Measurements from ENCODE around the gene CRYBB3.
"Not testable (repeated sequence)": the region's sequence is repeated elsewhere in the genome, so short reads cannot be mapped to it uniquely, and the experiment has no call there.

Gene CRYBB3

DNA sequence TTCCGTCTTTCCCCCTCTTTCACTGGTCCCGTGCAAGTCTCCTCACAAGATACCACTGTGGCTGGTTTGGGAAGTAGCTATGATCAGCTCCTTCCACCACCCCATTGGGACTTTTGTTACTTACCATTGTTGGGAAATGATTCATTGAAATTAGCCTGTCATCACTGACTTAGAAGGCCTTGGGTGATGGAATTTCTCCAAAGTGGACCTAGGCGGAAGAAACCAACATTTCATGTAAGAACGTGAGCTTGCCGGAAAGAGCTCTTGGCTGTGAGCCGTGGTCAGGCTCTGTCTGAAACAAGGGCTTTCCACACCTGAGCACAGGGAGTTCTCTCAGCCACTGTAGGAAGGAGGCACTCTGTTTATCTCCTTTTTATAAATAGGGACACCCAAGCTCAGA, 23.5 kb upstream of the CRYBB3 start:
- DNase-seq: no peak

DNA sequence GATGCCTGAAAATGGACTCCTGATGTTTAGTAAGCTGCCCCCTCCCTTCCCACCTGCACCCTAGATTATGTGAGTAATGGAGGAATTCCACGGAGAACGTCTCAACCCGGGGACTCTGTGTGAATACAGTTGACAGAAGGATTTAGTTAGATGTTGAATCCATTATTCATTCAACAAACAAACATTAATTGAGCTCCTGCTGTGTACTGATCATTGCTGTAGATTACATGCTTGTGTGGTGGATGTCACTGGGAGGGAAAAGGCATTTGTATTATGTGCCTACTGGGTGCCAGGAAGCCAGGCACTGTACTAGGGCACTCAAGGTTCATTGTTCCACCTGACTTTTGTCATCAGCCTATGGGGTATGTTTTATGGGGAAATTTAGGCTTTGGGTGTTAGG, 22.9 kb upstream of the CRYBB3 start:
- no peak for DNase-seq

DNA sequence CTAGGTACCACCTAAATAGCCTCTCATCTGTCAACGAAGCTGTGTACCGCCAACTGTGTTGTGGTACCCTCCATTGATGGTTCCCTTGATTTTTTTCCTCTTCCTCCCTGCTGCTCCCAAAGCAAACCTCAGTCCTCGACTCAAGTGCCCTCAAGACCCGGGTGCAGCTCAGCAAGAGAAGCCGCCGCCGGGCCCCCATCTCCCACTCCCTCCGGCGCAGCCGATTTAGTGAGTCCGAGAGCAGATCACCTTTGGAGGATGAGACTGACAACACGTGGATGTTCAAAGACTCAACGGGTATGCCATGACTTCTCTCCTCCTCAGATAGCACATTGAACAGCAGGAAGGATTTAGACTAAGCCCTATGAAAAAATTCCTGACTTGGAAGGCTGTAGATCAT, 22.4 kb upstream of the CRYBB3 start:
- DNase-seq: no peak

- DNase-seq: no peak
Observed at GRCh38 chr22:25177895-25178294, 21.8 kb upstream of the CRYBB3 start.

- not testable (repeated sequence) for DNase-seq
Observed at GRCh38 chr22:25178348-25178747, 21.3 kb upstream of the CRYBB3 start.

GRCh38 chr22:25178869-25179631, 20.6 kb upstream of the CRYBB3 start:
- not testable (repeated sequence) for DNase-seq

- DNase-seq: no peak
Observed at GRCh38 chr22:25182131-25183110, 17.2 kb upstream of the CRYBB3 start.

DNA sequence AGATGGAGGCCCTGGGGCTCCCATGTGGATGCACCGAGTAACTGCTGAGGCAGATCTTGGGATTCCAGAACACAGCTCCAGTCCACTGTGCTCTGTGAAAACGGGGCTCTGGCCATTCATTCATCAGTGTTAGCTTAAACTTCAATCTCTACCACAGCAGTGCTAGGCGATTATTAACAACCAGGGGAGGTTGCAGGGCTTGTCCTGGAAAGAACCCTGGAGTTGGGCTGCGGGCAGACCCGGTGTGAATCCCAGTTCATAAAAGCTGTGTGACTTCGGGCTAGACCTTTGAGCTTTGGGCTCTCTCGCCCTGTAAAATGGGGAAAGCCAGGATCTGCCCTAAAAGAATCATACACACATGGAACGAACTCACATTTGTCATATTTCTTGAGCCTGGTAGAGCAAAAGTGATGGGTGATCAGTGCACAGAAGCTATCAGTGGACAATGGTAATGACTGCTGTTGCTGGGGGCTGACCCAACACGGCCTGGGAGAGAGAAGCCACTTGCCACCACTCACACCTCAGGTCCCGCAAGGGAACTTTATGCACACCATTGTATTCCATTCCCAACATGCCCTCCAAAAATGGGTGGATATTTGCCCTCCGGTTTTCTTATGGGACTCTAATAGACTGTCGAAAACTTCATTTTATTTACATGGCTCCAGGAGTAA, 15.6 kb upstream of the CRYBB3 start:
- no peak for DNase-seq

DNA sequence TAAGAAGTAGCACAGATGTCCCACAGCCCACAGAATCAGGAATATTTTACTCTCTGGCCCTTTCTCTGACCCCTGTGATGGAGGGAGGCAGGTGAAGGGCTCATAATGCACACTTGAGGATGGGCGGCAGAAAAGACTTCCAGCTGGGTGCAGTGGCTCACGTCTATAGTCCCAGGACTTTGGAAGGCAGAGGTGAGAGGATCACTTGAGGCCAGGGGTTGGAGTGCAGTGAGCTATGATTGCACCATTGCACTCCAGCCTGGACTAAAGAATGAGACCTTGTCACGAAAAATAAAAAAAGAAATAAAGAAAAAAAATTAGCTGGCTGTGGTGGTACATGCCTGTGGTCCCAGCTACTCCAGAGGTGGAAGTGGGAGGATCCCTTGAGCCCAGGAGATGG, 13.5 kb upstream of the CRYBB3 start:
- no peak for DNase-seq

DNA sequence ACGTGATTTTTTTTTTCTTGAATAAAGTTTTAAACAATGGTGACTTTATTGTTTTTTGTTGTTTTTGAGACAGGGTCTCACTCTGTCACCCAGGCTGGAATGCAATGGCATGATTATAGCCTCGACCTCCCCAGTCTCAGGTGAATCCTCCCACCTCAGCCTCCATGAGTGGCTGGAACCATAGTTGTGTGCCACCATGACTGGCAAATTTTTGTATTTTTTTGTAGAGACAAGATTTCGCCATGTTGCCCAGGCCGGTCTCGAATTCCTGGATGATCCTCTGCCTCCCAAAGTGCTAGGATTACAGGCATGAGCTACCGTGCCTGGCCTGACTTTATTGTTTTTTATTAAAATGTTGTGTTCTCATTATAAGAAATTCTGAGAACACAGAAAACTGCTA, 12.2 kb upstream of the CRYBB3 start:
- no peak for DNase-seq

- no peak for DNase-seq
Observed at GRCh38 chr22:25192406-25192805, 7.3 kb upstream of the CRYBB3 start.

DNA sequence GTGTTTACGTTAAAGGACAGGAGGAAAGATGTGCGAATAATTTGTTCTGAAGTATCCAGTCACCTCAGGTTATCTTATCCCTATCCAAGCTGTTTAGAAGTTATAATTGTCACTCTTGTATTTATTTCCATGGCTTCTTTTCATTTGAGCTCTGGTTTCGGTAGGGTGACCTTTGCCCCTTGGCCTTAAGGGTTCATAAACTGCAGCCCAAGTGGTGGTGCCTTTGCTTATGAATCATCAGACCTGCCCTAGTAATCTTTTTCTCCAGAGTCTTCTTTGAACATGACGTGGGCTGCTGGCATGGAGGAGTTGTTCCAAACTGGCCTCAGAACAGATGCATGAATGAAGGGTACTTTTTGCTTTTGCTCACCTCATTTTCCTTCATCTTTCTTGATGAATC, 6.5 kb upstream of the CRYBB3 start:
- no peak for DNase-seq

- DNase-seq: no peak
Observed at GRCh38 chr22:25193548-25193947, 6.1 kb upstream of the CRYBB3 start.

DNA sequence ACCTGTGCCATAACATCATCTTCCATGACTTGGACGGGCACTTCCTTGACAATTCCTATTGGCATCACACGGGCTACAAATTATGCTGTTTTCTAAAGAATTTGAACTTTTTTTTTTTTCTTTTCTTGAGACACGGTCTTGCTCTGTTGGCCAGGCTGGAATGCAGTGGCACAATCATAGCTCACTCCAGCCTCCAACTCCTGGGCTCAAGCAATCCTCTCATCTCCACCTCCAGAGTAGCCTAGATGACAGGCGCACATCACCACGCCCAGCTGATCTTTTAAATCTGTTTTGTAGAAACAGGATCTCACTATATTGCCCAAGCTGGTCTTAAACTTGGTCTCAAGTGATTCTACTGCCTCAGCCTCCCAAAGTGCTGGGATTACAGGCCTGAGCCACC, 3.3 kb upstream of the CRYBB3 start:
- DNase-seq: no peak

DNA sequence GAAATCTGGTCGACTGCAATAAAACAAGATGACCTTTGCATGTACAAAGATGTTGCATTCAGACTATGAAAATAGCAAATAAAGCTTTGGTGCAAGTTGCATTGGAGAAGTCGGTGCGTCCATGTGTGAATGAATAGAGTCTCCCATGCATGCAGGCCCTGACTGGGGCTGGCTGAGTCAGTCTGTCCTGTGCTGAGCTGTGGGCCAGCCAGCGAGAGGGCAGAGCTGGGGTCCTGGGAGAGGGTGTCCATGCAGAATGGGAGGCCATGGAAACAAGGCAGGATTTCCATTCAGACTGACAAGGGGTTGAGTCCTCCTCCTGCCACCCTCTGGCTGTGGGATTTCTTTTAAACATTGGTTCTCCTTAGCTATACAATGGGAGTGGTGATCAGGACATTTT, 2.3 kb upstream of the CRYBB3 start:
- DNase-seq: no peak

DNA sequence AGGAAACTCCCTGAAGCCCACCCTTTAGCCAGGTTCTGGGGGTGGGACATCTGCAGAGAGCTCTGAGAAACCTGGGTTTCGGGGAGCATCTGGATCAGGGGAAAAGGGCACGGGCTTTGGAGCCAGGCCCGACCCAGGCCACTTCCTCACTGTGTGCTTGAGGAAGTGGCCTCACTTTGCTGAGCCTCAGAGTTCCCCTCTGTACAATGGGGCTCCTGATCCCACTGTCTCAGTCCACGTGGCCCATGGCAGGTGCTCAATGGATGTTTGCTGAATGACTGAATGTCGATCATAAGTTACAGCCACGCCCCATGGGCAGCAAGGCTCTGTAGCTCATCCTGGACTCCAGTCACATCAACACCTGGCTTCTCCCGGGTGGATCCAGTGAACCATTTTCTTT, 1.3 kb downstream of the CRYBB3 start:
- DNase-seq: no peak

DNA sequence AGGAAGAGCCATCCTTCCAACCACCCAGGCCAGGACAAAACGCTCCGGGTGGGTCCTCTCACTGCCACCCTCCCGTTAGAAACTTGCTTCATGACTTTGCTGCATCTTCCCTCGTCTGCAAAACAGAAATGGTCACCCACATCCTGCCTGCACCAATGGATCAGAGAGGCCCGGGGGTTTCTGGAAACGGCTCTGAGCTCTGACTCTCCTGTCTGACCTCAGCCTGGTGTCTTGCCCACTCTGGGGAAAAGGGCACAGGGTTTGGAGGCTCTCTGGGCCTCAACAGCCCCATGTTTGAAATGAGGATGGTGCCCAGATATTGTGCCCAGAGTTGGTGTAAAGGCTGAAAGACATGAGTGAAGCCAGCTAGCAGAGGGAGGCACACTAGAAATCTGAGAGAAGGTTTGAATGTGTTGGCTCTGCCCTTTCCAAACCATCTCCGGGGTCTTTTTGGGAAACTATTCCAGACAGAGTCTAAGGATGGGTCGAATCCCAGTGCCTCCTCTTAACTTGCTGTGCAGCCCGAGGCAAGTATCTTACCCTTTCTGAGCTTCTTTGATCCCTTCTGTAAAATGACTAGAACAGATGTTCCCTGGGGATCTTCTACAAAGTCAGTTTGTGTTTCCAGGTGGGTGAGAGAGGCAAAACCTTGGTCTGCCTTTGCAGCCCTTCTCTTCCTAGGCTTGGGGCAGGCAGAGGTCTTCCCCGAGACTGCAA, 2.1 kb downstream of the CRYBB3 start:
- DNase-seq: no peak

DNA sequence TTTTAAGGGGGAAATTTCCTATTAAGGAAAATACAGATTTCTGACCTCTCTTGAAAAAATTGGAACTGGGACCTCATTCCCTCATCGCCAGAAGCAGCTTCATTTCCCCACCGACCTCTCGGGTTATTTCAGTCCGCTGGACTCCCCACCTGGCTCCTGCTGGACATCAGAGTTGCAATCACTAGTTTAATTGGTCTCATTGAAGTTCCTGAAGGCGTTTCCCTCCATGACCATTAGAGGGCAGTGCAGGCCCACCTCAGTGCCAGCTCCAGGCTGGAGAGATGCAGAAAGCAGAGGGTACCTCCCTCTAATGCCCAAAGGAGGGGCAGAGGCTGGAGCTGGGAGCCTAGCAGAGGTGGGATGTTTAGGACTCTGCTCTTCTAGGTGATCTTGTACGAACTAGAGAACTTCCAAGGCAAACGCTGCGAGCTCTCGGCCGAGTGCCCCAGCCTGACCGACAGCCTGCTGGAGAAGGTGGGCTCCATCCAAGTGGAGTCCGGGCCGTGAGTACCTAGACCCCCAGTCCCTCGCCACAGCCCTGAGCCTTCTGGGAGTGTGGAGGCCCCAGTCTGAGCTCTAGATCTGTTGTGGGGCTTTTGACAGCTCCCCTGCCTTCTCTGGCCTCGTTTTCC, 2.7 kb downstream of the CRYBB3 start:
- DNase-seq: peak; percentile 72

DNA sequence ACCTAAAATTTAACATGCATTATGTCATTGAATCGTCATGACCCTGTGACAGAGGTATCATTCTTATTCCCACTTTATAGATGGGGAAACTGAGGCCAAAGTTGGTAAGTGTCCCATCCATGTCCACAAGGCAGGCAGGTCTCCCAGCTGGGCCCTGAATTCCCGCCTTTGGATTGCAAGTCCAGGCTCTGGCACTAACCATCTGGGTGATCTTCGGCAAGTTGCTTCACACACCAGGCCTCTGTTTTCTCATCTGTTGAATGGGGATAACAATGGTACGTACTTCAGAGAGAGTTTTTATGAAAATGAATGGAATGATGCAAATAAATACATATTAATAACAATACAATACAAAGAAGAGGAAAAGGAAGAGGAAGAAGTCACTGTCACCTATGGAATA, 3.4 kb downstream of the CRYBB3 start:
- DNase-seq: no peak

DNA sequence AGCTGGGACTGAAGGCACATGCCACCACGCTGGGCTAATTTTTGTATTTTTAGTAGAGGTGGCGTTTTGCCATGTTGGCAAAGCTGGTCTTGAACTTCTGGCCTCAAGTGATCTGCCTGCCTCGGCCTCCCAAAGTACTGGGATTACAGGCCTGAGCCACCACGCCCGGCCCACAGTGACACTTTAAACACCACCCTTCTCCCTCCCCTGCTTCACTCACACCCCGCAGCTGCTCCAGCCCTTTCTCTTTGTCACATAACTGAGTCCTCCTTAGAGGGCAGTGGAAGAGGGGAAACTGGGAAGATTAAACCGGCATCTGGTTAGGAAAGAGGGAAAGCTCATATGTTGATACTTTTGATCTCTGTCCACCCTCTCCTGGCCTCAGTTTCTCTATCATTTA, 4.9 kb downstream of the CRYBB3 start:
- not testable (repeated sequence) for DNase-seq

DNA sequence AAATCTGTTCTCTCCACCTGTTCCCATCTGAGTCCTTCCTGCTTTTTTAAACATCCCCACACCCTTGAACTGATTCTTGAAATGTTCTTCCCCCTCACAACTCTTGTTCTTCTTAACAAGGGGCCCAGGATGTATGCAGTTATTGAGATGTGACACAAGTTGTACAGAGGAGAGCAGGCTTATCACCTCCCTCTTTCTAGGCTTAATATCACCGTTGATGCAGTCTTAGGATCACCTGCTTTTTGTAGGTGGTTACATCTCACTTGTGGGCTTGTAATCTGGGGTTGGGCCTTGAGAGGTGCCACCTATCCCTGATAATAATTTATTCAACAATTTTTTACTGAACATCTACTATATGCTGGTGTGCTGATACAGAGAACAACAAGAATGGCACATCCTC, 6.2 kb downstream of the CRYBB3 start:
- DNase-seq: no peak

DNA sequence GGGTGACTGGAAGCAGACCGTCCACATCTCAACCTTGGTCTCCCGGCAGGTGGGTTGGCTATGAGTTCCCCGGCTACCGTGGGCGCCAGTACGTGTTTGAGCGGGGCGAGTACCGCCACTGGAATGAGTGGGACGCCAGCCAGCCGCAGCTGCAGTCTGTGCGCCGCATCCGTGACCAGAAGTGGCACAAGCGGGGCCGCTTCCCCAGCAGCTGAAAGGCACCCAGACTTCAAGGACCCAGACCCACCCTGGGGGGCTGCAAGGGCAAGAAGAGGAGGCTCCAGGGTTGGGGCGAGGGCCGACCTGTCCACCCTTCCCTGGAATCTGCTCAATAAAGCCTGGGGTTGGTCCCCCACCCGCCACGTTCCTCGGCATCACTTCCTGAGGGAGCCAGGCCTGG, 7.3 kb downstream of the CRYBB3 start:
- no peak for DNase-seq
